Keratinocyte (primary cell): ENCODE data around the gene FUOM. TPM values are rescaled to one million over a fixed set of nuclear protein-coding genes. Genes with fewer than 3 reads are reported as not detected.

Source experiments
- DNase-seq: peaks from one replicate; pipeline ENCODE4 v3.0.0-alpha.2; 2011; ENCODE audit warnings: low read depth, missing footprints, low spot score
- FAIRE-seq: peaks from 2 replicates; lab custom pipeline; 2011; peaks lifted over from hg19 to GRCh38; lab: Jason Lieb, UNC
- H2AFZ ChIP-seq: 2 replicates; pipeline ENCODE4 v1.6.0; 2012; ENCODE audit warnings: low read length, control low read depth, inconsistent platforms; ENCODE audit not compliant: control insufficient read depth
- H3K27ac ChIP-seq: 2 replicates; pipeline ENCODE4 v1.5.1; 2011; ENCODE audit warnings: low read length; ENCODE audit not compliant: control insufficient read depth, insufficient read depth
- H3K27me3 ChIP-seq: 3 replicates; pipeline ENCODE4 v1.6.0; 2011; ENCODE audit warnings: low read length; ENCODE audit not compliant: control insufficient read depth, insufficient read depth; ENCODE audit errors: extremely low read depth
- H3K36me3 ChIP-seq, 2 experiments: 2 replicates in 1 of 2; 3 replicates in 1 of 2; pipeline ENCODE4 v1.5.1; 2011; ENCODE audit warnings: low read length in 2 of 2, mild to moderate bottlenecking in 1 of 2; ENCODE audit not compliant: control insufficient read depth in 2 of 2, insufficient read depth in 2 of 2; ENCODE audit errors: extremely low read depth in 1 of 2
- H3K4me1 ChIP-seq: 3 replicates; pipeline ENCODE4 v1.5.1; 2011; ENCODE audit warnings: low read length; ENCODE audit not compliant: control insufficient read depth, insufficient read depth; ENCODE audit errors: extremely low read depth
- H3K4me2 ChIP-seq: 3 replicates; pipeline ENCODE4 v1.6.0; 2011; ENCODE audit warnings: low read depth, low read length; ENCODE audit not compliant: control insufficient read depth, insufficient read depth; ENCODE audit errors: extremely low read depth
- H3K4me3 ChIP-seq, 3 experiments: fragments of 200-600 bp in 1 of 3; sonication (generic) in 1 of 3; 2 replicates in 2 of 3; 3 replicates in 1 of 3; pipeline ENCODE4 v1.5.1; 2011 to 2016; ENCODE audit warnings: low read length in 3 of 3, mild to moderate bottlenecking in 3 of 3, control low read depth in 2 of 3, inconsistent platforms in 1 of 3, low read depth in 1 of 3, mixed read lengths in 1 of 3, mixed run types in 1 of 3, moderate library complexity in 1 of 3; ENCODE audit not compliant: control insufficient read depth in 2 of 3, insufficient read depth in 2 of 3; ENCODE audit errors: extremely low read depth in 1 of 3
- H3K79me2 ChIP-seq: 2 replicates; pipeline ENCODE4 v1.6.0; 2012; ENCODE audit warnings: low read length; ENCODE audit not compliant: control insufficient read depth, insufficient read depth
- H3K9ac ChIP-seq: 3 replicates; pipeline ENCODE4 v1.6.0; 2011; ENCODE audit warnings: low read length; ENCODE audit not compliant: control insufficient read depth, insufficient read depth; ENCODE audit errors: extremely low read depth
- H3K9me1 ChIP-seq: 3 replicates; pipeline ENCODE4 v1.6.0; 2011; ENCODE audit warnings: low read length; ENCODE audit not compliant: control insufficient read depth, insufficient read depth; ENCODE audit errors: extremely low read depth
- H3K9me3 ChIP-seq: 2 replicates; pipeline ENCODE4 v1.5.1; 2012; ENCODE audit warnings: low read depth, low read length; ENCODE audit not compliant: control insufficient read depth
- H4K20me1 ChIP-seq: 3 replicates; pipeline ENCODE4 v1.6.0; 2011; ENCODE audit warnings: low read length; ENCODE audit not compliant: control insufficient read depth, insufficient read depth; ENCODE audit errors: extremely low read depth
- CTCF ChIP-seq, 3 experiments: IDR thresholded peaks in 1 of 3; conservative IDR thresholded peaks in 1 of 3; optimal IDR thresholded peaks in 1 of 3; 2 replicates in 2 of 3; 3 replicates in 1 of 3; pipeline versions ENCODE3 to v1.5.1; 2011; ENCODE audit warnings: low read length in 3 of 3, mild to moderate bottlenecking in 3 of 3, moderate library complexity in 2 of 3, control low read depth in 1 of 3, inconsistent platforms in 1 of 3; ENCODE audit not compliant: insufficient read depth in 2 of 3; ENCODE audit errors: extremely low read depth in 1 of 3
- EZH2 ChIP-seq: IDR thresholded peaks from one replicate; pipeline ENCODE4 v1.6.1; 2012; ENCODE audit warnings: inconsistent platforms, mild to moderate bottlenecking, low read length, moderate library complexity
- dilution Hi-C: fragments of 300-500 bp; cut with MboI; formaldehyde crosslinking; loops from one replicate; pipeline ENCODE4 v1.7.0; 2020; ENCODE audit warnings: low sequenced_read_pairs; ENCODE audit not compliant: extremely low pct_ligation_motif_present
- polyA plus RNA-seq, 5 experiments: library from polyadenylated mRNA; depleted of rRNA in 3 of 5; stranded (reverse) in 3 of 5; stranded (forward) in 1 of 5; unstranded in 1 of 5; fragments of >200 nt; gene quantifications; 1 replicate in 1 of 5; 2 replicates in 3 of 5; 3 replicates in 1 of 5; pipeline versions ENCODE4 v1.2.1 to v1.2.3, GENCODE V29; 2011 to 2012; ENCODE audit warnings: missing spikeins in 2 of 5, low read depth in 1 of 5, low replicate concordance in 1 of 5

The FUOM gene
- polyA plus RNA-seq, 1 donor (not counting 4 experiments of a cell fraction or from before 2014, with no cell fraction given): 11.3 TPM

GRCh38 chr10:133353988-133354605 lies 3.7 kb downstream of the FUOM start:
- H3K9ac ChIP-seq: no peak overlapping the region
- no peak overlapping the region for H2AFZ ChIP-seq
- H4K20me1 ChIP-seq: no peaks in the 10 kb centered on the region
- DNase-seq: no peak
- peaks cover 11% of the 10 kb centered on the region for H3K27me3 ChIP-seq
- no peak for TF ChIP-seq CTCF (optimal IDR thresholded peaks at IDR 0.05 in 1 of 3, IDR thresholded peaks at IDR 0.05 in 1 of 3, conservative IDR thresholded peaks at IDR 0.05 in 1 of 3; ENCODE audit: extremely low read depth in 1 of 3, insufficient read depth in 2 of 3, low read length in 3 of 3)
- no peak for TF ChIP-seq EZH2
- no peaks in the 10 kb centered on the region for H3K9me1 ChIP-seq
- no peak overlapping the region for H3K27ac ChIP-seq
- H3K4me2 ChIP-seq: no peak overlapping the region
- dilution Hi-C loops: no loop called here
- H3K4me3 ChIP-seq: no peak overlapping the region
- FAIRE-seq: no peak
- no peaks in the 10 kb centered on the region for H3K4me1 ChIP-seq
- H3K9me3 ChIP-seq: no peaks in the 10 kb centered on the region
- no peaks in the 10 kb centered on the region for H3K36me3 ChIP-seq
- no peaks in the 10 kb centered on the region for H3K79me2 ChIP-seq

GRCh38 chr10:133353202-133353959 lies 4.4 kb downstream of the FUOM start:
- Histone ChIP-seq H3K9me1 (no peaks in the 10 kb centered on the region), H3K4me2 (no peak overlapping the region), H3K9me3 (no peaks in the 10 kb centered on the region), H3K4me3 (no peak overlapping the region), H2AFZ (no peak overlapping the region), H3K9ac (no peak overlapping the region), H3K4me1 (no peaks in the 10 kb centered on the region), H3K27ac (no peak overlapping the region), H3K79me2 (no peaks in the 10 kb centered on the region), H3K27me3 (peaks cover 11% of the 10 kb centered on the region), H4K20me1 (no peaks in the 10 kb centered on the region), H3K36me3 (no peaks in the 10 kb centered on the region)
- FAIRE-seq: no peak
- dilution Hi-C loops: no loop called here
- TF ChIP-seq CTCF (optimal IDR thresholded peaks at IDR 0.05 in 1 of 3, IDR thresholded peaks at IDR 0.05 in 1 of 3, conservative IDR thresholded peaks at IDR 0.05 in 1 of 3; ENCODE audit: extremely low read depth in 1 of 3, insufficient read depth in 2 of 3, low read length in 3 of 3): no peak
- TF ChIP-seq EZH2: no peak
- DNase-seq: no peak
